GM12892 (cell line): ENCODE data around the gene PNCK.

Source experiments
- POLR2A ChIP-seq: IDR thresholded peaks from 2 replicates; pipeline ENCODE4 v1.6.1; 2011; ENCODE audit warnings: low read depth, low read length, control low read depth
- POLR2AphosphoS5 ChIP-seq: IDR thresholded peaks from 2 replicates; pipeline ENCODE4 v1.6.1; 2011; ENCODE audit warnings: low read depth, low read length, control low read depth
- TAF1 ChIP-seq: IDR thresholded peaks from 2 replicates; pipeline ENCODE4 v1.6.1; 2011; ENCODE audit warnings: low read depth, mild to moderate bottlenecking, control low read depth, low read length, borderline replicate concordance

- no peak for TF ChIP-seq POLR2AphosphoS5
- TF ChIP-seq POLR2A: no peak
- no peak for TF ChIP-seq TAF1
Observed at GRCh38 chrX:153644356-153645125, 29.1 kb downstream of the PNCK start.
